Loucy (cell line): ENCODE measurements around the gene SORD.

Source experiments
- CTCF ChIP-seq: fragments of 200-600 bp; sonication (generic); conservative IDR thresholded peaks from 2 replicates; pipeline ENCODE4 v1.5.1; 2014; ENCODE audit warnings: mild to moderate bottlenecking, antibody characterized with exemption, low read length
- EZH2phosphoT487 ChIP-seq: fragments of 200-600 bp; IDR thresholded peaks from 2 replicates; pipeline ENCODE4 v1.6.1; 2018; ENCODE audit warnings: antibody characterized with exemption, mild to moderate bottlenecking, moderate library complexity, borderline replicate concordance

- TF ChIP-seq EZH2phosphoT487 (no peak), CTCF (no peak)
Observed at GRCh38 chr15:45026651-45027190, 3.7 kb downstream of the SORD start.
